DMS153 treated with DMSO at 0.1 percent for 48 hours (cell line): Measurements from ENCODE around the gene SH3RF2.
"Not testable (repeated sequence)": the region's sequence is repeated elsewhere in the genome, so short reads cannot be mapped to it uniquely, and the experiment has no call there.

ENCODE experiments used
- DNase-seq: peaks from one replicate; lab custom pipeline; 2025; ENCODE audit not compliant: unreplicated experiment; lab: John Stamatoyannopoulos, UW

The SH3RF2 gene

GRCh38 chr5:146076028-146076427 lies 139.7 kb downstream of the SH3RF2 start:
- peak; percentile 1 for DNase-seq

- DNase-seq = no peak
Measured at GRCh38 chr5:146076455-146076854, 140.1 kb downstream of the SH3RF2 start.

- no peak for DNase-seq
Measured at GRCh38 chr5:146078566-146078965, 142.2 kb downstream of the SH3RF2 start.

GRCh38 chr5:146079695-146080373 lies 143.5 kb downstream of the SH3RF2 start:
- DNase-seq = no peak

- no peak for DNase-seq
Measured at GRCh38 chr5:146081556-146081955, 145.2 kb downstream of the SH3RF2 start.

GRCh38 chr5:146082798-146083197 lies 146.4 kb downstream of the SH3RF2 start:
- no peak for DNase-seq

GRCh38 chr5:146084376-146084775 lies 148.0 kb downstream of the SH3RF2 start:
- no peak for DNase-seq

- DNase-seq = no peak
Measured at GRCh38 chr5:146088098-146088497, 151.7 kb downstream of the SH3RF2 start.

GRCh38 chr5:146089287-146089686 lies 152.9 kb downstream of the SH3RF2 start:
- DNase-seq = no peak

- DNase-seq = no peak
Measured at GRCh38 chr5:146091881-146092280, 155.5 kb downstream of the SH3RF2 start.

- no peak for DNase-seq
Measured at GRCh38 chr5:146098047-146098446, 161.7 kb downstream of the SH3RF2 start.

- no peak for DNase-seq
Measured at GRCh38 chr5:146101646-146102045, 165.3 kb downstream of the SH3RF2 start.

GRCh38 chr5:146103594-146103993 lies 167.2 kb downstream of the SH3RF2 start:
- no peak for DNase-seq

- no peak for DNase-seq
Measured at GRCh38 chr5:146105477-146105876, 169.1 kb downstream of the SH3RF2 start, which contains the start of gene PLAC8L1. Gene PLAC8L1, minus strand, starts transcription at chr5:146105577. Its CDS starts 1,266 bp downstream, at chr5:146104311.

- DNase-seq = no peak
Measured at GRCh38 chr5:146107901-146108300, 171.5 kb downstream of the SH3RF2 start.

GRCh38 chr5:146108870-146109269 lies 172.5 kb downstream of the SH3RF2 start:
- DNase-seq = not testable (repeated sequence)

GRCh38 chr5:146109379-146109778 lies 173.0 kb downstream of the SH3RF2 start:
- DNase-seq = no peak

- no peak for DNase-seq
Measured at GRCh38 chr5:146111409-146111808, 175.0 kb downstream of the SH3RF2 start.

- no peak for DNase-seq
Measured at GRCh38 chr5:146112476-146112875, 176.1 kb downstream of the SH3RF2 start.
